Measurements from ENCODE around the gene FBXO7.

The FBXO7 gene

DNA sequence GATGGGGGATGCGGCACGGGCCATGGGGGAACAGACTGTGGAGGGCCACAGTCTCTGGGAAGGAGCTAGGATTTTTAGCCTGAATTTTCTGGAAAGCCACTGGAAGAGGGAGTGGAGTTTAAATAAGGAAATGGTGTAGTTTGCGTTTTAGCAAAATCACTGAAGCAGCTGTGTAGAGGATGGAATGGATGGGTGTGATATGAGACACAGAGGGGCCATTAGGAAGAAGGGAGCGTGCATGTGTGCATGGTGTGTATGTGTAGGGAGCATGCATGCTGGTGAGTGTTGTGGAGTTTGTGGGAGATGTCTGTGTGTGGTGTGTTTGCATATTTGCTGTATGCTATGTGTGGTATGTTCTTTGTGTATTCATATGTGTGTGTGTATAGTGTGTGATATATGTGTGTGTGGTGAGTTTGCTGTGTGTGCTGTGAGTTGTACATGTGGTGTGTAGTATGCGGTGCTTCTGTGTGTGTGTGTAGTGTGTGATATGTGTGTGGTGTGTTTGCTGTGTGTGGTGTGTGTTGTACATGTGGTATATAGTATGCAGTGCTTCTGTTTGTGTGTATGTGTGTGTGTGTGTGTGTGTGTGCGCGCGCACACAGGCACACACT lies 67.6 kb downstream of the FBXO7 start:
- intact Hi-C loops (cut with micrococcal nuclease) = no loop called here
- Mint-ChIP-seq H3K4me1 (ENCODE audit: low read depth) (peaks cover 5% of the 10 kb centered on the region), H3K27ac (no peak overlapping the region)

DNA sequence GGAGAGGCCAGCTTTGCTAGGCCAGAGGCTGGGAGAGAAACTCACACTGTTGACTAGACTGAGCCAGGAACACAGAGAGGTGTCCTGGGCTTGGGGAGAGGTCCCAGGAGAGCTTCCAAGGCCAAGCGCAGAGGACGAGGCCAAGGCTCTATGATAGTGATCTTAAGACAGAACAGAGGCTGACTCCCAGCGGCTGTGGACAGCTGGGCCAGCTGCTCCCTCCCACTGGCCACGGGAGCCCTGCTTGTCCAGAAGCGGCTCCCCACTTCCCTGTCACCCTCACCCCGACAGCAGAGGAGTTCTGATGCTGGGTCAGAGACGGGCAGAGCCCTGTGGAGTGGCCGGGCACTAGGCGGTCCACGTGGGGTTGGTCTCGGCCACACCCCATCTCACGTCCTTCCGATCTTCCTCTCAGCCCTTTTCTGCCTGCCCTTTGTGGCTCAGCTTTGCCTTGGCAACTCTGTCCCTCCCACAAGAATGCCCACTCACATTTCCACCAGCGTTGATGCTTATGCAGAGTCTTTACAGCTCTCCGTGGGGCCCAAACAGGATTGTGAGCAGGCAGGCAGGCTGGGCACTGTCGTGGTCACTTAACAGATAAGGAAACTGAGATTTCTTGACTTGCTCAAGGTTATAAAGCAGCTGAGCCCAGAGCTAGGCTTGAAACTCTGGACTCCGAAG lies 68.2 kb downstream of the FBXO7 start:
- no peaks in the 10 kb centered on the region for H3K9me3 Mint-ChIP-seq
- H3K27ac Mint-ChIP-seq = no peak overlapping the region
- H3K4me3 Mint-ChIP-seq = no peak overlapping the region
- intact Hi-C loops (cut with micrococcal nuclease) = no loop called here
- peaks cover 6% of the 10 kb centered on the region for H3K27me3 Mint-ChIP-seq
- peaks cover 5% of the 10 kb centered on the region for H3K4me1 Mint-ChIP-seq (ENCODE audit: low read depth)
- no peaks in the 10 kb centered on the region for H3K36me3 Mint-ChIP-seq (ENCODE audit: low read depth)

More for the DNA sequence above, 67.6 kb downstream of the FBXO7 start:
- H3K4me3 Mint-ChIP-seq = no peak overlapping the region
- H3K9me3 Mint-ChIP-seq = no peaks in the 10 kb centered on the region
- no peaks in the 10 kb centered on the region for H3K36me3 Mint-ChIP-seq (ENCODE audit: low read depth)
- H3K27me3 Mint-ChIP-seq = peaks cover 4% of the 10 kb centered on the region

DNA sequence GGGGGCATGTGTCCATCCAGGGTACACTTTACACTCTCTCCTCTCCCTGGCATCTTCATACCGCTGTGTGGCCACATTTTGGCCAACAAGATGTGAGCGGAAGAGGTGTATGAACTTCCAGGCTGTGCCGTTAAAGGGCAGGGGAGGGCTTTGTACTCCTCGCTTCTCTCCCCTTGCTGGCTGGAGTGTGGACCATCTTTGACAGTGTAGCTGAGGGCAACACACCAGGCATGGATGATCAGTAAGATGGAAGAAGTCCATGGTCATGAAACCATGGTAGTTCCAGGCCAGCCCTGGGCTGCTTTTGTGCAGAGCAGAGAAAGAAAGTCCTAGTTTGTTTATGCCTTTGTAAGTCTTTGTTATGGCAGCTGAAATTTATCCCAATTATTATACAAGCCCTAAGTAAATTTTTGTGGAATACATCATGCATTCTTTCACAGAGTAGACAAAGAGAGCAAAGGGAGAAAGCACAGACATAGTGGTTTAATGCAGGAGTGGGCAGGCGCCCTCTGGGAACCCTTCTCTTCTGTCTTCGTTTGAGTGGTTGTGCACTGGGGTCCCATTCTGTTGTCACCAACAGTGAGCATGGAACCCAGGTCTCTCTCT lies 70.4 kb downstream of the FBXO7 start:
- Mint-ChIP-seq H3K27ac (no peak overlapping the region), H3K36me3 (ENCODE audit: low read depth) (no peaks in the 10 kb centered on the region), H3K27me3 (peaks cover 5% of the 10 kb centered on the region), H3K4me1 (ENCODE audit: low read depth) (no peaks in the 10 kb centered on the region), H3K9me3 (no peaks in the 10 kb centered on the region), H3K4me3 (no peak overlapping the region)
- intact Hi-C loops (cut with micrococcal nuclease) = no loop called here

DNA sequence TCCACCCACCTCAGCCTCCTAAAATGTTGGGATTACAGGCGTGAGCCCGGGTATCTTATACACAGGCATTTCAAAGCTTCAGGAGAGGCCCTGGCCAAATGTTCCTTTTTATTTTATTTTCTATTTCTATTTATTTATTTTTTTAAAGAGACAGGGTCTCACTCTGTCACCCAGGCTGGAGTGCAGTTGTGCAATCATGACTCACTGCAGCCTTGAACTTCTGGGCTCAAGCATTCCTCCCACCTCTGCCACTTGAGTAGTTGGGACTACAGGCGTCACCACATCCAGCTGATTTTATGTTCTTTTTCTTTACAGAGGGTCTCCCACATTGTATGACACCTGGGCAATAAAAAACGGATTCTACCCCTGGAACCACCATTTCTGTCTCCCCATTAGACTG lies 71.2 kb downstream of the FBXO7 start:
- H3K36me3 Mint-ChIP-seq (ENCODE audit: low read depth) = no peaks in the 10 kb centered on the region
- H3K9me3 Mint-ChIP-seq = no peaks in the 10 kb centered on the region
- H3K4me1 Mint-ChIP-seq (ENCODE audit: low read depth) = no peaks in the 10 kb centered on the region
- no peak overlapping the region for H3K27ac Mint-ChIP-seq
- intact Hi-C loops (cut with micrococcal nuclease) = no loop called here
- no peak overlapping the region for H3K4me3 Mint-ChIP-seq
- H3K27me3 Mint-ChIP-seq = peaks cover 5% of the 10 kb centered on the region

DNA sequence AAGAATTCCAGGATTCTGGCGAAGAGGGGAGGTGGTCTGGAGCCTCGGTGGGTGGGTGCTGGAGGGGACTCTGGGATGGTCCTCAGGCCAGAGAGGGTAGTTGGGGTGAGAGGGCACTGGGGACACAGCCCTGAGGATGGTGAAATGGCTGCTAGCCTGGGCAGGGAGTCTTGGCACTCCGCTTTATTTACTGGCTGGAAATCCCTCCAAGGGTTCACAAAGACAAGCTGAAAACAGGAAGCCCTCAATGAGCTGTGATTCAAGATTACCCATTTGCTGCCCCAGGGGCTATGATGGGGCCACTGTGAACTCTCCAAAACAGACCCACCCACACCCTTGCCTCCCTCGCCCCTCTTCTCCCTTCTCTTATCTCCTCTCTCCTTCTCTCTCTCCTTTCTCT lies 71.9 kb downstream of the FBXO7 start:
- Mint-ChIP-seq H3K36me3 (ENCODE audit: low read depth) (no peaks in the 10 kb centered on the region), H3K9me3 (no peaks in the 10 kb centered on the region), H3K27ac (no peak overlapping the region), H3K4me1 (ENCODE audit: low read depth) (no peaks in the 10 kb centered on the region), H3K4me3 (no peak overlapping the region), H3K27me3 (peaks cover 5% of the 10 kb centered on the region)
- intact Hi-C loops (cut with micrococcal nuclease) = no loop called here

DNA sequence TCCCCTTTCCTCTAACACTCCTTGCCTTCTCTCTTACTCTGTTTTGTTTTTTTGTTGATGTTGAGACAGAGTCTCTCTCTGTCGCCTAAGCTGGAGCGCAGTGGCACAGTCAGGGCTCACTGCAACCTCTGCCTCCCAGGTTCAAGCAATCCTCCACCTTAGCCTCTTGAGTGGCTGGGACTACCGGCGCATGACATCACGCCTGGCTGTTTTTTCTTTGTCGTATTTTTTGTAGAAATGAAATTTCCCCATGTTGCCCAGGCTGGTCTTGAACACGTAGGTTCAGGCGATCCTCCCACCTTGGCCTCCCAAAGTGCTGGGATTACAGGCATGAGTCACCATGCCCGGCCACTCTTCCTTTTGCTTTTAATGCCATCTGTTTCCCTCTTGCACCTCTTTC lies 72.3 kb downstream of the FBXO7 start:
- H3K9me3 Mint-ChIP-seq = no peaks in the 10 kb centered on the region
- no peak overlapping the region for H3K4me3 Mint-ChIP-seq
- H3K36me3 Mint-ChIP-seq (ENCODE audit: low read depth) = no peaks in the 10 kb centered on the region
- H3K27me3 Mint-ChIP-seq = peaks cover 5% of the 10 kb centered on the region
- no peak overlapping the region for H3K27ac Mint-ChIP-seq
- H3K4me1 Mint-ChIP-seq (ENCODE audit: low read depth) = no peaks in the 10 kb centered on the region
- intact Hi-C loops (cut with micrococcal nuclease) = no loop called here

DNA sequence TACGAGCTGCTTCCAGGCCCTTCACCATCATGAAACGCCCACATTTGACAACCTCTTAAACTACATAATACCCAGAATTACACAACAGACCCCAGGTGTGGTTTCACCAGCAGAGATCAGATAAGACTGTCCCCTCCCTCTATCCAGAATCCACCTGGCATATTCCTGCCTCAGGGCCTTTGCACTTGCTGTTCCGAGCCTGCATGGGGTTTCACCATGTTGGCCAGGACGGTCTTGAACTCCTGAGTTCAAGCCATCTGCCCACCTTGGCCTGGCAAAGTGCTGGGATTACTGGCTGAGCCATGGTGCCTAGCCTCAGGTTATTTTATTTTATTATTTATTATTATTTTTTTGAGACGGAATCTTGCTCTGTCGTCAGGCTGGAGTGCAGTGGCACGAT lies 73.4 kb downstream of the FBXO7 start:
- H3K4me3 Mint-ChIP-seq = no peak overlapping the region
- no peaks in the 10 kb centered on the region for H3K9me3 Mint-ChIP-seq
- peaks cover 5% of the 10 kb centered on the region for H3K27me3 Mint-ChIP-seq
- intact Hi-C loops (cut with micrococcal nuclease) = no loop called here
- H3K27ac Mint-ChIP-seq = no peak overlapping the region
- no peaks in the 10 kb centered on the region for H3K4me1 Mint-ChIP-seq (ENCODE audit: low read depth)
- H3K36me3 Mint-ChIP-seq (ENCODE audit: low read depth) = no peaks in the 10 kb centered on the region

Data from dendritic cell treated with granulocyte-macrophage colony-stimulating factor and Interleukin-4, amounts not matched to agents 40 ng/mL and 50 ng/mL, for 4 days (primary cell).